Limb (tissue), 2 donors: ENCODE measurements around the gene RAB11A.

ENCODE experiments used
- DNase-seq, 2 donors: peaks; one replicate each; pipeline ENCODE4 v3.0.0-alpha.2; 2016; ENCODE audit errors: extremely low spot score in 2 of 2

Gene RAB11A

GRCh38 chr15:65883571-65883970, 14.3 kb downstream of the RAB11A start:
- DNase-seq: no peak

GRCh38 chr15:65884511-65884910, 15.2 kb downstream of the RAB11A start:
- DNase-seq: no peak

GRCh38 chr15:65885668-65886218, 16.5 kb downstream of the RAB11A start:
- DNase-seq: no peak

GRCh38 chr15:65887565-65887964, 18.3 kb downstream of the RAB11A start:
- no peak for DNase-seq

- no peak for DNase-seq
Observed at GRCh38 chr15:65888981-65889380, 19.7 kb downstream of the RAB11A start.

GRCh38 chr15:65893060-65893459, 23.8 kb downstream of the RAB11A start:
- DNase-seq: no peak

GRCh38 chr15:65896236-65896635, 26.9 kb downstream of the RAB11A start:
- DNase-seq: no peak

- no peak for DNase-seq
Observed at GRCh38 chr15:65900488-65900887, 31.2 kb downstream of the RAB11A start.

GRCh38 chr15:65901336-65901735, 32.0 kb downstream of the RAB11A start:
- DNase-seq: no peak

- DNase-seq: no peak
Observed at GRCh38 chr15:65901836-65902235, 32.5 kb downstream of the RAB11A start.

- DNase-seq: no peak
Observed at GRCh38 chr15:65902373-65902772, 33.1 kb downstream of the RAB11A start.

GRCh38 chr15:65903296-65904073, 34.2 kb downstream of the RAB11A start:
- DNase-seq: no peak

GRCh38 chr15:65904301-65904700, 35.0 kb downstream of the RAB11A start:
- DNase-seq: no peak

- DNase-seq: no peak
Observed at GRCh38 chr15:65906396-65906795, 37.1 kb downstream of the RAB11A start.

- DNase-seq: no peak
Observed at GRCh38 chr15:65907661-65908060, 38.4 kb downstream of the RAB11A start.

- no peak for DNase-seq
Observed at GRCh38 chr15:65908876-65909275, 39.6 kb downstream of the RAB11A start.

GRCh38 chr15:65909831-65910230, 40.5 kb downstream of the RAB11A start:
- DNase-seq: peak in 1 of 2 donors; percentile 10

GRCh38 chr15:65910341-65910740, 41.0 kb downstream of the RAB11A start:
- DNase-seq: peak in 1 of 2 donors; percentile 12

GRCh38 chr15:65912235-65912634, 42.9 kb downstream of the RAB11A start:
- peak in 1 of 2 donors; percentile 14 for DNase-seq

GRCh38 chr15:65913631-65914199, 44.4 kb downstream of the RAB11A start:
- no peak for DNase-seq

- DNase-seq: no peak
Observed at GRCh38 chr15:65914386-65914785, 45.1 kb downstream of the RAB11A start.

GRCh38 chr15:65914981-65915925, 46.0 kb downstream of the RAB11A start:
- DNase-seq: no peak
